Sigmoid colon (tissue), 7 donors: ENCODE data around the gene MYOF. TPM values are rescaled to one million over a fixed set of nuclear protein-coding genes. Genes with fewer than 3 reads are reported as not detected.
A peak's percentile ranks its signal among the peaks of the same experiment; 100 is the strongest.

Source experiments
- DNase-seq: peaks from one replicate; pipeline ENCODE4 v3.0.0-alpha.2; 2019
- H3K27ac ChIP-seq, 4 donors: fragments of 200-600 bp; sonication (generic); one replicate each; pipeline ENCODE4 v1.5.1; 2016 to 2019; ENCODE audit warnings: mild to moderate bottlenecking in 1 of 4
- H3K27me3 ChIP-seq, 3 donors: fragments of 200-600 bp; sonication (generic); one replicate each; pipeline ENCODE4 v1.5.1; 2019; ENCODE audit warnings: mild to moderate bottlenecking in 1 of 3
- H3K36me3 ChIP-seq, 4 donors: fragments of 200-600 bp; sonication (generic); one replicate each; pipeline ENCODE4 v1.5.1; 2016 to 2019
- H3K4me1 ChIP-seq, 4 donors: fragments of 200-600 bp; sonication (generic); one replicate each; pipeline ENCODE4 v1.5.1; 2017 to 2019
- H3K4me3 ChIP-seq, 4 donors: fragments of 200-600 bp; sonication (generic); one replicate each; pipeline ENCODE4 v1.5.1; 2017 to 2019; ENCODE audit warnings: mild to moderate bottlenecking in 2 of 4, moderate library complexity in 1 of 4
- H3K9me3 ChIP-seq, 4 donors: fragments of 200-600 bp in 3 of 4; sonication (generic) in 3 of 4; one replicate each; pipeline versions ENCODE4 v1.5.1 to v1.6.1; 2013 to 2019
- EP300 ChIP-seq, 4 donors: sonication (generic); formaldehyde crosslinking; IDR thresholded peaks; one replicate each; pipeline ENCODE4 v1.6.1; 2017; ENCODE audit warnings: antibody characterized with exemption in 4 of 4
- POLR2A ChIP-seq, 2 donors: fragments of 450-650 bp; IDR thresholded peaks; one replicate each; pipeline ENCODE4 v1.6.1; 2016; ENCODE audit warnings: antibody characterized with exemption in 2 of 2, mild to moderate bottlenecking in 2 of 2, moderate library complexity in 2 of 2
- POLR2AphosphoS5 ChIP-seq, 4 donors: sonication (generic); formaldehyde crosslinking; IDR thresholded peaks; one replicate each; pipeline ENCODE4 v1.6.1; 2017; ENCODE audit warnings: antibody characterized with exemption in 4 of 4
- WGBS, 2 donors: extraction: QIAGEN DNeasy Blood & Tissue Kit; methylation state at CpG; one replicate each; pipeline ENCODE4 v1.1.7; 2013; 5-methylcytosine and 5-hydroxymethylcytosine counted together
- intact Hi-C: fragments of 100-400 bp; cut with DNase I; formaldehyde crosslinking; loops from one replicate; pipeline ENCODE4 v1.15.1; 2023
- polyA plus RNA-seq, 3 donors: library from polyadenylated mRNA; stranded (reverse); fragments of 200-250 nt; gene quantifications; one replicate each; pipeline ENCODE4 v1.2.3, GENCODE V29; 2013
- total RNA-seq, 4 donors: library from RNA; depleted of rRNA; stranded (reverse); fragments of >200 nt; gene quantifications; one replicate each; pipeline ENCODE4 v1.1.0, GENCODE V29; 2016
- TF ChIP-seq, protein P1 (sequence below), 4 experiments: fragments of 450-650 bp in 3 of 4; fragments of 200-600 bp in 1 of 4; IDR thresholded peaks; one replicate each; pipeline ENCODE4 v1.5.1; 2016 to 2019; ENCODE audit warnings: antibody characterized with exemption in 4 of 4, mild to moderate bottlenecking in 3 of 4, moderate library complexity in 2 of 4
- donor health status: healthy with polysubstance abuse.
- donor health status: Bipolar disorder and iron deficiency.
- donor health status: healthy.

Gene MYOF
- total and polyA plus RNA-seq, 7 donors: 12.6 to 83.4 (median 36.3) TPM

DNA sequence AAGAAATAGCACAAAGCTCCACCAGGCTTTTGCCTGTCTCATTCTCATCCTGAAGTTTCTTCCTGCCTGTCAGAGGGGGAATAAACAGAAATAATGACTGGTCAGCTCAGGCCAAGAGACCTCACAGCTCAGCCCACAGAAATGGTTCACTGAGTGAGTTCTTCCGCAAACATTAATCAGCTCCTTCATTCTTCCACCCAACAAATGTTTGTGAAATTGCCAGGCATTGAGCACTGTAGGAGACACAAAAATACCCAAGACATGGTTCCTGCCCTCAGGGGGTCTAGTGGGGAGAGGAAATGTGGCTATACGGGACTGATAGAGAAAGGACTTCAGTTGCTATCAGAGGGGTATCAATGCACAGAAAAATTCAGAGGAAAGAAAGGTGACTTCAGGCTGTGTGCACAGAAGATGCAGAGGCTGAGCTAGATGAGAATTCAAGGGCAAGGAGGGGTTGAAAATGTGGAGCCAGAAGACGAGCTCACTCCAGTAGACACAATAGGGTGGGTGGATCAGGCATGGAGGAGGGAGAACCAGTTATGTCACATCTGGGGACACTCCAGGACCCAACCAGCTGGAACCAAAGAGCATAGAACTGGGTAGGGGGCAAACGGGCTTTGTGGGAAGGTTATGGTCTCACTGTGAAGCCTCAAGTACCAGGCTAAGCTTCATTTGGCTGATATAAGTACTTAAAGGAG lies 20.9 kb downstream of the MYOF start:
- peak; percentile 26 for DNase-seq
- H3K9me3 ChIP-seq: no peaks in the 10 kb centered on the region
- H3K27me3 ChIP-seq: no peaks in the 10 kb centered on the region
- peaks cover 0 to 6% (median 0%) of the 10 kb centered on the region in 4 donors for H3K36me3 ChIP-seq
- peak overlapping the region; percentile 89 to 96 (median 92) for H3K27ac ChIP-seq
- WGBS, 2 donors: 56 to 75% methylated on average over 4 of the region's 4 CpGs
- intact Hi-C loops: no loop called here
- peaks cover 4 to 96% (median 89%) of the 10 kb centered on the region in 4 donors for H3K4me1 ChIP-seq
- TF ChIP-seq POLR2AphosphoS5 (IDR thresholded peaks at IDR 0.05): no peak
- TF ChIP-seq EP300 (IDR thresholded peaks at IDR 0.05): no peak
- no peak for TF ChIP-seq POLR2A (IDR thresholded peaks at IDR 0.05)
- TF ChIP-seq, protein P1, sequence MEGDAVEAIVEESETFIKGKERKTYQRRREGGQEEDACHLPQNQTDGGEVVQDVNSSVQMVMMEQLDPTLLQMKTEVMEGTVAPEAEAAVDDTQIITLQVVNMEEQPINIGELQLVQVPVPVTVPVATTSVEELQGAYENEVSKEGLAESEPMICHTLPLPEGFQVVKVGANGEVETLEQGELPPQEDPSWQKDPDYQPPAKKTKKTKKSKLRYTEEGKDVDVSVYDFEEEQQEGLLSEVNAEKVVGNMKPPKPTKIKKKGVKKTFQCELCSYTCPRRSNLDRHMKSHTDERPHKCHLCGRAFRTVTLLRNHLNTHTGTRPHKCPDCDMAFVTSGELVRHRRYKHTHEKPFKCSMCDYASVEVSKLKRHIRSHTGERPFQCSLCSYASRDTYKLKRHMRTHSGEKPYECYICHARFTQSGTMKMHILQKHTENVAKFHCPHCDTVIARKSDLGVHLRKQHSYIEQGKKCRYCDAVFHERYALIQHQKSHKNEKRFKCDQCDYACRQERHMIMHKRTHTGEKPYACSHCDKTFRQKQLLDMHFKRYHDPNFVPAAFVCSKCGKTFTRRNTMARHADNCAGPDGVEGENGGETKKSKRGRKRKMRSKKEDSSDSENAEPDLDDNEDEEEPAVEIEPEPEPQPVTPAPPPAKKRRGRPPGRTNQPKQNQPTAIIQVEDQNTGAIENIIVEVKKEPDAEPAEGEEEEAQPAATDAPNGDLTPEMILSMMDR (IDR thresholded peaks at IDR 0.05): no peak
- H3K4me3 ChIP-seq: no peak overlapping the region

- Histone ChIP-seq H3K36me3 (peaks cover 0 to 17% (median 0%) of the 10 kb centered on the region in 4 donors), H3K4me1 (peaks cover 4 to 78% (median 72%) of the 10 kb centered on the region in 4 donors), H3K27ac (peak overlapping the region; percentile 89 to 96 (median 92)), H3K9me3 (no peaks in the 10 kb centered on the region), H3K4me3 (no peak overlapping the region), H3K27me3 (no peaks in the 10 kb centered on the region)
- TF ChIP-seq, protein P1 (IDR thresholded peaks at IDR 0.05): no peak
- intact Hi-C loops: no loop called here
- 23 to 61% methylated on average over 3 of the region's 3 CpGs for WGBS, 2 donors
- DNase-seq: no peak
Observed at GRCh38 chr10:93459466-93459865, 22.7 kb downstream of the MYOF start.

DNA sequence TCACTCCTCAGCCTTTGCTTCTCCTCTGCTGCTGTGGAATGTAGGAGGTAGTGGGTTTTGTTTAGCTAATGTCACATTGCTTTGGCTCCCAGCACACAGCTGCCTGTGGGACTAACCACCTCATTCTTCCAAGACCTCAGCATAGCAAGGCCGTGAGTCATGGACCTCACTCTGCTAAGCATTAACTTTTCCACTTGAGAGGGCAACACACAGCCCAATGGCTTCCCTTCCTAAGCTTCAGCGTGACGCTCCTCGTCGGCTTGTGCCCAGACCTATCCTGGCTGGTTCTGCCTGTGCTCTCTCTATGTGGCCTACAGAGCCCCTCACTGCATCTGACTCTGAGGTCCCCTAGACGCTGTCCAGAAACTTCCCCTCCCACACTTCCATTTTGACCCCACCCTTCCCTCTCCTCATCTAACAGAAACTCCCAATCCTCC lies 23.3 kb downstream of the MYOF start:
- TF ChIP-seq EP300 (IDR thresholded peaks at IDR 0.05) (peak in 2 of 4 donors; percentile 11 to 85), POLR2AphosphoS5 (IDR thresholded peaks at IDR 0.05) (peak; percentile 50 to 89 (median 75))
- TF ChIP-seq, protein P1 (IDR thresholded peaks at IDR 0.05): no peak
- peak overlapping the region; percentile 89 to 96 (median 92) for H3K27ac ChIP-seq
- no peaks in the 10 kb centered on the region for H3K9me3 ChIP-seq
- peaks cover under 1 to 72% (median 66%) of the 10 kb centered on the region in 4 donors for H3K4me1 ChIP-seq
- intact Hi-C loops: no loop called here
- peaks cover 0 to 23% (median 0%) of the 10 kb centered on the region in 4 donors for H3K36me3 ChIP-seq
- WGBS, 2 donors: 74 to 82% methylated on average over 6 of the region's 6 CpGs
- peak overlapping the region in 1 of 4 donors; percentile 7 for H3K4me3 ChIP-seq
- DNase-seq: peak; percentile 95
- no peaks in the 10 kb centered on the region for H3K27me3 ChIP-seq

GRCh38 chr10:93457511-93457910 lies 24.6 kb downstream of the MYOF start:
- H3K36me3 ChIP-seq: peaks cover 0 to 28% (median 2%) of the 10 kb centered on the region in 4 donors
- WGBS, 2 donors: 83 to 85% methylated on average over 8 of the region's 8 CpGs
- DNase-seq: no peak
- H3K4me3 ChIP-seq: no peak overlapping the region
- peak overlapping the region; percentile 89 to 96 (median 92) for H3K27ac ChIP-seq
- H3K4me1 ChIP-seq: peaks cover 0 to 59% (median 54%) of the 10 kb centered on the region in 4 donors
- TF ChIP-seq POLR2A (IDR thresholded peaks at IDR 0.05) (no peak), EP300 (IDR thresholded peaks at IDR 0.05) (no peak), POLR2AphosphoS5 (IDR thresholded peaks at IDR 0.05) (no peak)
- TF ChIP-seq, protein P1 (IDR thresholded peaks at IDR 0.05): no peak
- H3K27me3 ChIP-seq: no peaks in the 10 kb centered on the region
- H3K9me3 ChIP-seq: no peaks in the 10 kb centered on the region
- intact Hi-C loops: no loop called here
